Endothelial cell of umbilical vein (primary cell): ENCODE results near the gene NOL12. TPM values are rescaled to one million over a fixed set of nuclear protein-coding genes. Genes with fewer than 3 reads are reported as not detected.

Experiments
- BruUV-seq: library from RNA; stranded (reverse); fragments of 400-500 nt; replicated peaks from 2 replicates; lab custom pipeline; 2021; lab: Mats Ljungman, UMichigan
- CTCF ChIA-PET: fragments of 300-600, 350-600 bp; sonication (Branson Sonifier 250); formaldehyde crosslinking; loops from one replicate; lab custom pipeline; 2021; ENCODE audit warnings: antibody characterized with exemption, inconsistent platforms; lab: Charles Lee
- POLR2A ChIA-PET: fragments of 300-600, 350-600 bp; sonication (Branson Sonifier 250); formaldehyde crosslinking; loops from one replicate; lab custom pipeline; 2021; ENCODE audit warnings: antibody characterized with exemption, inconsistent platforms; lab: Charles Lee
- DNase-seq: peaks from one replicate; pipeline ENCODE4 v3.0.0-alpha.2; 2011; ENCODE audit warnings: low read depth, low spot score
- FAIRE-seq: peaks from 2 replicates; lab custom pipeline; 2011; peaks lifted over from hg19 to GRCh38; lab: Jason Lieb, UNC
- H2AFZ ChIP-seq: 2 replicates; pipeline ENCODE4 v1.6.0; 2012; ENCODE audit warnings: low read depth, low read length, control low read depth, inconsistent platforms
- H3K27ac ChIP-seq: 2 replicates; pipeline ENCODE4 v1.5.1; 2011; ENCODE audit warnings: low read depth, mild to moderate bottlenecking, control low read depth, low read length, moderate library complexity; ENCODE audit not compliant: insufficient read depth
- H3K27me3 ChIP-seq, 2 experiments: 2 replicates each; pipeline versions ENCODE4 v1.6.0 to v1.6.1; 2011; ENCODE audit warnings: low read length in 2 of 2, mixed read lengths in 1 of 2; ENCODE audit not compliant: control insufficient read depth in 2 of 2, insufficient read depth in 2 of 2
- H3K36me3 ChIP-seq, 2 experiments: 2 replicates in 1 of 2; 3 replicates in 1 of 2; pipeline ENCODE4 v1.5.1; 2011; ENCODE audit warnings: low read length in 2 of 2, mild to moderate bottlenecking in 1 of 2, moderate library complexity in 1 of 2; ENCODE audit not compliant: control insufficient read depth in 2 of 2, insufficient read depth in 2 of 2; ENCODE audit errors: extremely low read depth in 1 of 2
- H3K4me1 ChIP-seq: 3 replicates; pipeline ENCODE4 v1.5.1; 2011; ENCODE audit warnings: mild to moderate bottlenecking, low read length; ENCODE audit not compliant: control insufficient read depth, insufficient read depth; ENCODE audit errors: extremely low read depth
- H3K4me2 ChIP-seq: 2 replicates; pipeline ENCODE4 v1.6.1; 2011; ENCODE audit warnings: low read length, control low read depth, mixed read lengths; ENCODE audit not compliant: insufficient read depth
- H3K4me3 ChIP-seq, 3 experiments: fragments of 200-600 bp in 1 of 3; sonication (generic), shearing (Covaris generic) in 1 of 3; replicated peaks in 1 of 3; 2 replicates each; pipeline ENCODE4 v1.5.1; 2011 to 2016; ENCODE audit warnings: control low read depth in 3 of 3, low read length in 3 of 3, mild to moderate bottlenecking in 2 of 3, inconsistent platforms in 1 of 3, low read depth in 1 of 3, moderate library complexity in 1 of 3; ENCODE audit not compliant: insufficient read depth in 1 of 3
- H3K79me2 ChIP-seq: 2 replicates; pipeline ENCODE4 v1.6.0; 2012; ENCODE audit warnings: low read length, inconsistent platforms; ENCODE audit not compliant: control insufficient read depth, insufficient read depth
- H3K9ac ChIP-seq: replicated peaks from 2 replicates; pipeline ENCODE3; 2011; ENCODE audit warnings: low read length, control low read depth; ENCODE audit not compliant: insufficient read depth; ENCODE audit errors: extremely low read depth
- H3K9me1 ChIP-seq: replicated peaks from 3 replicates; pipeline ENCODE4 v1.6.0; 2011; ENCODE audit warnings: mild to moderate bottlenecking, low read length; ENCODE audit not compliant: control insufficient read depth, insufficient read depth; ENCODE audit errors: extremely low read depth
- H3K9me3 ChIP-seq: replicated peaks from 2 replicates; pipeline ENCODE4 v1.5.1; 2012; ENCODE audit warnings: low read length, inconsistent platforms; ENCODE audit not compliant: control insufficient read depth, insufficient read depth
- H4K20me1 ChIP-seq: replicated peaks from 2 replicates; pipeline ENCODE3; 2011; ENCODE audit warnings: mild to moderate bottlenecking, low read length; ENCODE audit not compliant: control insufficient read depth, insufficient read depth; ENCODE audit errors: extremely low read depth
- EZH2 ChIP-seq: IDR thresholded peaks from 2 replicates; pipeline ENCODE4 v1.6.1; 2012; ENCODE audit warnings: borderline replicate concordance, low read depth, mild to moderate bottlenecking, moderate library complexity, low read length, inconsistent platforms; ENCODE audit not compliant: severe bottlenecking
- FOS ChIP-seq: IDR thresholded peaks from 2 replicates; pipeline ENCODE4 v1.6.1; 2011; ENCODE audit warnings: mild to moderate bottlenecking, low read length, moderate library complexity, borderline replicate concordance; ENCODE audit not compliant: insufficient read depth
- GATA2 ChIP-seq: IDR thresholded peaks from 2 replicates; pipeline ENCODE4 v1.7.0; 2011; ENCODE audit warnings: low read depth, mild to moderate bottlenecking, moderate library complexity, mixed read lengths, low read length; ENCODE audit not compliant: insufficient read length, insufficient read depth
- JUN ChIP-seq: IDR thresholded peaks from 2 replicates; pipeline ENCODE4 v1.6.1; 2011; ENCODE audit warnings: borderline replicate concordance, low read depth; ENCODE audit not compliant: insufficient read length, insufficient read depth
- MAX ChIP-seq: IDR thresholded peaks from 2 replicates; pipeline ENCODE4 v1.6.1; 2011; ENCODE audit not compliant: insufficient read depth, insufficient read length
- MYC ChIP-seq: IDR thresholded peaks from one replicate; pipeline ENCODE4 v1.6.1; 2011; ENCODE audit warnings: mild to moderate bottlenecking, low read depth, low read length
- POLR2A ChIP-seq: IDR thresholded peaks from 2 replicates; pipeline ENCODE4 v1.6.1; 2012; ENCODE audit warnings: low read depth, mild to moderate bottlenecking, control low read depth, low read length
- POLR2AphosphoS5 ChIP-seq: IDR thresholded peaks from 2 replicates; pipeline ENCODE4 v1.6.1; 2012; ENCODE audit warnings: low read depth, mild to moderate bottlenecking, control low read depth, low read length, moderate library complexity; ENCODE audit not compliant: insufficient read depth
- dilution Hi-C: fragments of 300-500 bp; cut with MboI; formaldehyde crosslinking; loops from one replicate; pipeline ENCODE4 v1.15.0; 2019; ENCODE audit warnings: low sequenced_read_pairs; ENCODE audit not compliant: extremely low pct_ligation_motif_present
- intact Hi-C: fragments of 100-400 bp; cut with micrococcal nuclease; formaldehyde crosslinking; loops from one replicate; pipeline ENCODE4 v1.10.0; 2022
- polyA plus RNA-seq, 4 experiments: library from polyadenylated mRNA; depleted of rRNA in 3 of 4; stranded (reverse) in 3 of 4; unstranded in 1 of 4; fragments of >200 nt; gene quantifications; 2 replicates each; pipeline versions ENCODE4 v1.2.1 to v1.2.3, GENCODE V29; 2011 to 2012; ENCODE audit warnings: missing spikeins in 1 of 4
- total RNA-seq: library from RNA; stranded (reverse); gene quantifications from 2 replicates; pipeline ENCODE4 v1.2.3, GENCODE V29; 2021
- TF ChIP-seq, protein P1 (sequence below), 2 donors: IDR thresholded peaks; 1 replicate in 1 of 2; 2 replicates in 1 of 2; pipeline ENCODE4 v1.5.1; 2011; ENCODE audit warnings: low read length in 2 of 2, mild to moderate bottlenecking in 2 of 2, moderate library complexity in 2 of 2, control low read depth in 1 of 2, inconsistent platforms in 1 of 2, low read depth in 1 of 2; ENCODE audit not compliant: insufficient read depth in 1 of 2; ENCODE audit errors: extremely low read depth in 1 of 2

The NOL12 gene
- total and polyA plus RNA-seq, 2 donors (not counting 3 experiments of a cell fraction or from before 2014, with no cell fraction given): 23.2 to 29.1 TPM

DNA sequence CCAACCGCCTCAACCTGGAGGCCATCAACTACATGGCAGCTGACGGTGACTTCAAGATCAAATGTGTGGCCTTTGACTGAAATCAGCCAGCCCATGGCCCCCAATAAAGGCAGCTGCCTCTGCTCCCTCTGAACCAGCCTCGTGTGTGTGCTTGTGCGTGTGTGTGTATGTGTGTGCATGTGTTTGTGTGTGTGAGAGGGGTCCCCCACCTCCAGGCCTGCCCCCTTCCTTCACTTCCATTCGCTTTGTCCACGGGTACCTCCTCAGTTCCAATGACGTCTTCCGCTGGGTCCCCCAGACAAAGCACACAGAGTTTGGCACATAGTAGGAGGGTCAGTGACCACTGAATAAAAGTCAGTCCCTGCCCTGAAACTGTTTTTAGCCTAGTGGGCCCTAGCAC is 6.5 kb upstream of the NOL12 start:
- no peak overlapping the region for H3K4me2 ChIP-seq
- no peaks in the 10 kb centered on the region for H3K9me1 ChIP-seq
- no TSS peak for BruUV-seq
- intact Hi-C loops: loop anchor here (2.0 to 5.0 kb wide), 3 partner anchors 113 to 141 kb away; partner anchors contain the start of gene CDC42EP1
- H2AFZ ChIP-seq: no peak overlapping the region
- FAIRE-seq (peak; percentile 38), DNase-seq (no peak)
- H4K20me1 ChIP-seq: no peaks in the 10 kb centered on the region
- H3K4me3 ChIP-seq: no peak overlapping the region
- H3K27ac ChIP-seq: no peak overlapping the region
- no peak overlapping the region for H3K9ac ChIP-seq
- ChIA-PET POLR2A (no interaction called here), CTCF (interaction anchor here (0.9 to 8.7 kb wide), 7 partner anchors 8 to 72 kb away, joined by 3 to 307 read pairs (median 13); partner anchors contain the start of genes GGA1 and PDXP)
- no peak for TF ChIP-seq FOS
- TF ChIP-seq, protein P1, sequence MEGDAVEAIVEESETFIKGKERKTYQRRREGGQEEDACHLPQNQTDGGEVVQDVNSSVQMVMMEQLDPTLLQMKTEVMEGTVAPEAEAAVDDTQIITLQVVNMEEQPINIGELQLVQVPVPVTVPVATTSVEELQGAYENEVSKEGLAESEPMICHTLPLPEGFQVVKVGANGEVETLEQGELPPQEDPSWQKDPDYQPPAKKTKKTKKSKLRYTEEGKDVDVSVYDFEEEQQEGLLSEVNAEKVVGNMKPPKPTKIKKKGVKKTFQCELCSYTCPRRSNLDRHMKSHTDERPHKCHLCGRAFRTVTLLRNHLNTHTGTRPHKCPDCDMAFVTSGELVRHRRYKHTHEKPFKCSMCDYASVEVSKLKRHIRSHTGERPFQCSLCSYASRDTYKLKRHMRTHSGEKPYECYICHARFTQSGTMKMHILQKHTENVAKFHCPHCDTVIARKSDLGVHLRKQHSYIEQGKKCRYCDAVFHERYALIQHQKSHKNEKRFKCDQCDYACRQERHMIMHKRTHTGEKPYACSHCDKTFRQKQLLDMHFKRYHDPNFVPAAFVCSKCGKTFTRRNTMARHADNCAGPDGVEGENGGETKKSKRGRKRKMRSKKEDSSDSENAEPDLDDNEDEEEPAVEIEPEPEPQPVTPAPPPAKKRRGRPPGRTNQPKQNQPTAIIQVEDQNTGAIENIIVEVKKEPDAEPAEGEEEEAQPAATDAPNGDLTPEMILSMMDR (IDR thresholded peaks at IDR 0.05; ENCODE audit: extremely low read depth in 1 of 2, insufficient read depth in 1 of 2, low read depth in 1 of 2, low read length in 2 of 2): no peak
- TF ChIP-seq POLR2A: no peak
- TF ChIP-seq GATA2: no peak
- no peak for TF ChIP-seq MYC
- TF ChIP-seq EZH2: no peak
- no peak for TF ChIP-seq MAX
- TF ChIP-seq JUN: no peak
- no peak for TF ChIP-seq POLR2AphosphoS5
- H3K4me1 ChIP-seq: peaks cover 9% of the 10 kb centered on the region
- no peaks in the 10 kb centered on the region for H3K9me3 ChIP-seq
- H3K79me2 ChIP-seq: peaks cover 28% of the 10 kb centered on the region
- peaks cover 7 to 8% of the 10 kb centered on the region in 2 experiments for H3K36me3 ChIP-seq
- H3K27me3 ChIP-seq: no peaks in the 10 kb centered on the region
- dilution Hi-C loops: no loop called here
